ENCODE data around the gene CEP89. TPM values are rescaled to one million over a fixed set of nuclear protein-coding genes. Genes with fewer than 3 reads are reported as not detected.
"Not testable (repeated sequence)": the region's sequence is repeated elsewhere in the genome, so short reads cannot be mapped to it uniquely, and the experiment has no call there.

Gene CEP89
- polyA plus RNA-seq, 1 donor: 14.4 TPM

DNA sequence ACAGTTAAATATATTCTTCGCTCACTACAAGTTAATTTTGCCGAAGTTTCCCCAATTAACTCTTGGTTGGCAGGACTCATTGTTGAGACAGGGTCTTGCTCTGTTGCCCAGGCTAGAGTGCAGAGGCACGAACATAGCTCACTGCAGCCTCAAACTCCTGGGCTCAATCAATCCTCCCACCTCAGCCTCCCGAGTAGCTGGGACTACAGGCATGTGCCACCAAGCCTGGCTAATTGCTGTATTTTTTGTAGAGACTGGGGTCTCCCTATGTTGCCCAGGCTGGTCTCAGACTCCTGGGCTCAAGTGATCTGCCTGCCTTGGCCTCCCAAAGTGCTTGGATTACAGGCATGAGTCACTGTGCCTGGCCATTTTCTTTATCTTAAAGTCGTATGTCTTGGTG lies 86.5 kb downstream of the CEP89 start:
- not testable (repeated sequence) for H3K9me3 ChIP-seq (ENCODE audit: control insufficient read depth, low read depth, low read length); H3K4me1 ChIP-seq (ENCODE audit: control insufficient read depth, insufficient read depth, low read length); H3K27me3 ChIP-seq (ENCODE audit: control insufficient read depth, insufficient read depth, low read length); H3K27ac ChIP-seq (ENCODE audit: low read length); H3K4me3 ChIP-seq (ENCODE audit: low read length); DNase-seq
- H3K36me3 ChIP-seq (ENCODE audit: control insufficient read depth, insufficient read depth, low read length): peaks cover 11% of the 10 kb centered on the region
- WGBS (ENCODE audit: insufficient coverage, low lambda C conversion rate): no CpG with 5 or more reads among the region's 5 CpGs

DNA sequence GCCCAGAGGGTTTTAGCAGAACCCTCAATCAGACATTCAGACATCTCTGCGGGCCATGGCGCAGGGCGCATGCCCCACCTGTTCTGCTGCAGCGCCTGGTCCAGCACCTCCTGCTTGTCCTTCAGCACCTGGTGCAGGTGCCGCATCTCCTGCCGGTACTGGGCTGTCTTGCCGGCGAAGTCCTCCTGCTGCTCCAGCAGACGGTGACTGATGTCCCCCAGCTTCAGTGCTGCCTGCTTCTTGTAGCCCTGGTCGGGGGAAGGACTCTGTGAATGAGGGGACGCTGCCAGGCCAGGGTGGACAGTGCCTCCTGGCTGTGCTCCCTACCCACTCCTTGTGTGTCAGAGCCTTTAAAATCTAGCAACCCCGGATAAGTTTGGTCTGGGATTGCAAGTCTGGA lies 90.0 kb downstream of the CEP89 start:
- DNase-seq: no peak
- Histone ChIP-seq H3K27me3 (ENCODE audit: control insufficient read depth, insufficient read depth, low read length) (no peaks in the 10 kb centered on the region), H3K27ac (ENCODE audit: low read length) (no peak overlapping the region), H3K9me3 (ENCODE audit: control insufficient read depth, low read depth, low read length) (no peaks in the 10 kb centered on the region), H3K36me3 (ENCODE audit: control insufficient read depth, insufficient read depth, low read length) (peaks cover 15% of the 10 kb centered on the region), H3K4me1 (ENCODE audit: control insufficient read depth, insufficient read depth, low read length) (peaks cover 15% of the 10 kb centered on the region), H3K4me3 (ENCODE audit: low read length) (no peak overlapping the region)
- 0% methylated on average over 1 of the region's 12 CpGs for WGBS (ENCODE audit: insufficient coverage, low lambda C conversion rate)

- Histone ChIP-seq H3K27ac (ENCODE audit: low read length) (peak overlapping the region; percentile 74), H3K9me3 (ENCODE audit: control insufficient read depth, low read depth, low read length) (no peaks in the 10 kb centered on the region), H3K27me3 (ENCODE audit: control insufficient read depth, insufficient read depth, low read length) (no peaks in the 10 kb centered on the region), H3K4me3 (ENCODE audit: low read length) (no peak overlapping the region), H3K36me3 (ENCODE audit: control insufficient read depth, insufficient read depth, low read length) (peaks cover 15% of the 10 kb centered on the region), H3K4me1 (ENCODE audit: control insufficient read depth, insufficient read depth, low read length) (peaks cover 15% of the 10 kb centered on the region)
- peak in 1 of 2 donors; percentile 66 for DNase-seq
- no CpG with 5 or more reads among the region's 2 CpGs for WGBS (ENCODE audit: insufficient coverage, low lambda C conversion rate)
Measured at GRCh38 chr19:32880622-32881021, 91.1 kb downstream of the CEP89 start.

- H3K9me3 ChIP-seq (ENCODE audit: control insufficient read depth, low read depth, low read length): no peaks in the 10 kb centered on the region
- WGBS (ENCODE audit: insufficient coverage, low lambda C conversion rate): no CpG with 5 or more reads among the region's 8 CpGs
- peaks cover 15% of the 10 kb centered on the region for H3K36me3 ChIP-seq (ENCODE audit: control insufficient read depth, insufficient read depth, low read length)
- H3K27me3 ChIP-seq (ENCODE audit: control insufficient read depth, insufficient read depth, low read length): no peaks in the 10 kb centered on the region
- DNase-seq: no peak
- no peak overlapping the region for H3K4me3 ChIP-seq (ENCODE audit: low read length)
- H3K4me1 ChIP-seq (ENCODE audit: control insufficient read depth, insufficient read depth, low read length): peaks cover 15% of the 10 kb centered on the region
- peak overlapping the region; percentile 74 for H3K27ac ChIP-seq (ENCODE audit: low read length)
Measured at GRCh38 chr19:32879741-32880140, 92.0 kb downstream of the CEP89 start.

GRCh38 chr19:32878988-32879387 lies 92.8 kb downstream of the CEP89 start:
- H3K9me3 ChIP-seq (ENCODE audit: control insufficient read depth, low read depth, low read length): no peaks in the 10 kb centered on the region
- no peaks in the 10 kb centered on the region for H3K27me3 ChIP-seq (ENCODE audit: control insufficient read depth, insufficient read depth, low read length)
- DNase-seq: no peak
- no peak overlapping the region for H3K4me3 ChIP-seq (ENCODE audit: low read length)
- WGBS (ENCODE audit: insufficient coverage, low lambda C conversion rate): no CpG with 5 or more reads among the region's 12 CpGs
- H3K27ac ChIP-seq (ENCODE audit: low read length): no peak overlapping the region
- peaks cover 15% of the 10 kb centered on the region for H3K36me3 ChIP-seq (ENCODE audit: control insufficient read depth, insufficient read depth, low read length)
- peaks cover 18% of the 10 kb centered on the region for H3K4me1 ChIP-seq (ENCODE audit: control insufficient read depth, insufficient read depth, low read length)

DNA sequence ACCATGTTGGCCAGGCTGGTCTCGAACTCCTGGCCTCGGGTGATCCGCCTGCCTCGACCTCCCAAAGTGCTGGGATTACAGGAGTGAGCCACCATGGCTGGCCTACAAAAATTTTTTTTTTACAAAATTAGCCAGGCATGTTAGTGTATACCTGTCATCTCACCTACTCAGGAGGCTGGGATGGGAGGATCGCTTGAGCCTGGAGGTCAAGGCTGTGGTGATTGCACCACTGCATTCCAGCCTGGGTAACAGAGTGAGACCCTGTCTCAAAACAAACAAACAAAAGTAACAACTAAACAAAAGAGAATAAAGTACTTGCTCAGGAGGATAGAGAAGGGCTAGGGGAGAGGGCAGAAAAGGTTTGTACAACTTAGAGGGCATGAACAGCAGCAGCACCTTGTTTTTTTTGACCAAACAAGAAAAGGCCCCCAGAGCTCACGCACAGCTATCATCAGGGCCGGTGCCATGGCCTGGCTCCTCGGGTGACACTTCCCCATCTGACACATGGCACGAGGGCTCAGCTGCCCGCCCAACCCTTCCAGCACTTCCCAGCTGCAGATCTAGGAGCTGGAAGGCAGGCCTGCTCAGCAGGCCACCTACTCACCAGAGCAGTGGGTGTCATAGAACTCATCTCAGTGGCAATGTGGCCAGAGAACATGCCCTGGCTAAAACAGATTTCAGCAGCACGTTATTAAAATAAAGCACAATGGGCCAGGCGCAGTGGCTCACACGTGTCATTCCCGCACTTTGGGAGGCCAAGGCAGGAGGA lies 93.6 kb downstream of the CEP89 start:
- H3K27me3 ChIP-seq (ENCODE audit: control insufficient read depth, insufficient read depth, low read length): no peaks in the 10 kb centered on the region
- H3K27ac ChIP-seq (ENCODE audit: low read length): no peak overlapping the region
- no peak for DNase-seq
- peaks cover 15% of the 10 kb centered on the region for H3K36me3 ChIP-seq (ENCODE audit: control insufficient read depth, insufficient read depth, low read length)
- peaks cover 21% of the 10 kb centered on the region for H3K4me1 ChIP-seq (ENCODE audit: control insufficient read depth, insufficient read depth, low read length)
- no peaks in the 10 kb centered on the region for H3K9me3 ChIP-seq (ENCODE audit: control insufficient read depth, low read depth, low read length)
- H3K4me3 ChIP-seq (ENCODE audit: low read length): no peak overlapping the region
- no CpG with 5 or more reads among the region's 14 CpGs for WGBS (ENCODE audit: insufficient coverage, low lambda C conversion rate)

DNA sequence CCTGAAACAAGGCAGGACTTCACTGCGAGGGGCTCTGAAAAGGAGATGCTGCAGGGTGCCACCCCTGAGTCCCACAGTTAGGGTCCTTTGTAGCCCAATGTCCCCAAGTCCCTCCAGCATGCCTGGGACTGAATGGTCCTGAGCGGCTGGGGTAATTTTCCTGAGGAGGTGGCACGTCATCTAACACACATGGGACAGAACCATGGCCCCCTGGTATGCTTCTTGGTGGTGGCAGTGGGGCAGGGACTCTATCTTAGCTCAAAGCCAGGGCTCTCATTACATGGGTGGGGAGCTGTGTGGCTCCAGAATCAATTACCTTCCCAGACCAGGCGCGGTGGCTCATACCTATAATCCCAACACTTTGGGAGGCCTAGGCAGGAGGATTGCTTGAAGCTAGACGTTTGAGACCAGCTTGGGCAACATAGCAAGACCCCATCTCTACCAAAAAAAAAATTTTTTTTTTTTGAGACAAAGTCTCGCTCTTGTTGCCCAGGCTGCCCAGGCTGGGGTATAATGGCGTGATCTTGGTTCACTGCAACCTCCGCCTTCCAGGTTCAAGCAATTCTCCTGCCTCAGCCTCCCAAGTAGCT lies 94.3 kb downstream of the CEP89 start:
- Histone ChIP-seq H3K9me3 (ENCODE audit: control insufficient read depth, low read depth, low read length) (no peaks in the 10 kb centered on the region), H3K4me3 (ENCODE audit: low read length) (no peak overlapping the region), H3K36me3 (ENCODE audit: control insufficient read depth, insufficient read depth, low read length) (peaks cover 15% of the 10 kb centered on the region), H3K27ac (ENCODE audit: low read length) (peak overlapping the region; percentile 28), H3K4me1 (ENCODE audit: control insufficient read depth, insufficient read depth, low read length) (peaks cover 28% of the 10 kb centered on the region), H3K27me3 (ENCODE audit: control insufficient read depth, insufficient read depth, low read length) (no peaks in the 10 kb centered on the region)
- DNase-seq: no peak
- WGBS (ENCODE audit: insufficient coverage, low lambda C conversion rate): no CpG with 5 or more reads among the region's 9 CpGs

DNA sequence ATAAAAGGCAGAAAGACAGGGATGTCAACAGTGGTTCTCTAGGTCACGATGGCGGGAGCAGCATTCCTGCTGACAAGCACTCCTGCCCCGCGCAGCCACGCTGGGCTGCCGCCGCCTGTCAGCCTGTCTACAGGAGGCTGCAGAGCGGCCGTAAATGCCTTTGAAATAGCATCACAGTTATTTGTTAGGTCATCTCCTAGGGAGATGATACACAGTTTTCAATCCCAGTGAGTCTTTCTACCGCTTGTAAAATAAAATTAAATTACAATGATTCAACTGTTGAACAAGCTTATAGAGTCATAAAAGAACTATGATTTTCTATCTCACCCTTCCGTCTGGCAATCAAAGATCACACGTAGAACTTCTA lies 94.9 kb downstream of the CEP89 start:
- Histone ChIP-seq H3K27me3 (ENCODE audit: control insufficient read depth, insufficient read depth, low read length) (no peaks in the 10 kb centered on the region), H3K9me3 (ENCODE audit: control insufficient read depth, low read depth, low read length) (no peaks in the 10 kb centered on the region), H3K36me3 (ENCODE audit: control insufficient read depth, insufficient read depth, low read length) (peaks cover 15% of the 10 kb centered on the region), H3K4me3 (ENCODE audit: low read length) (no peak overlapping the region), H3K27ac (ENCODE audit: low read length) (peak overlapping the region; percentile 39), H3K4me1 (ENCODE audit: control insufficient read depth, insufficient read depth, low read length) (peaks cover 30% of the 10 kb centered on the region)
- peak; percentile 50 to 58 for DNase-seq
- 60% methylated on average over 1 of the region's 12 CpGs for WGBS (ENCODE audit: insufficient coverage, low lambda C conversion rate)

DNA sequence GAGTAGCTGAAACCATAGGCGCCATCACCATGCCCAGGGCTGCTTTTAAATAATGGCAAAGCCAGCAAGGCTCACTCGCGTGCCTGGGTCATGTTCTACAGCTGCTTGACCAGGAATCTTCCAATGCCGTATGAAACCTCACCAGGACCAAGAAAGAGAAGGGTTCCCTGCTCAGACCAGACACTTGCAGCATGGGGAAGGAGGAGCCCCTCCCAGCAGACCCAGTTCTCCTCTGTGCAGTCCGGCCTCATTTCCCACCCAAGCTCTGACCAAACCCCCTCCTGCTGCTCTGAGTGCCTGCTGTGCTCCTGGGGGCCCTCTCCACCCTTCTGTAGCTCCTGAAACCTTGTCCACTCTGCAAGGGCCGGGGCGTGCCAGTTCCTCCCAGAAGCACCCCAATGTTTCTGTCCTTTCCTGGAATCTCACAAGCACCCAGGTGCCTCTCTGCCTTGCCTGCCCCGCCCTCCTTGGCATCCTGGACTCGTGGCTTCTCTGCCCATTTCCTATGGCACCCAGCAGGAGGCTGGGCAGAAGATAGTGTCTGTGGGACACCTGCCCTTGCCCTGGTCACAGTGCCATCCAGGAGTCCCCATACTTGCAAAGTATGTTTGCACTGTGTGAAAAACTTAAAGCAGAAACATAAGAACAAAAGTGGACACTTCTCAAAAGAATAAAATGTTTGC lies 95.4 kb downstream of the CEP89 start:
- DNase-seq: no peak
- Histone ChIP-seq H3K9me3 (ENCODE audit: control insufficient read depth, low read depth, low read length) (no peaks in the 10 kb centered on the region), H3K4me1 (ENCODE audit: control insufficient read depth, insufficient read depth, low read length) (peaks cover 30% of the 10 kb centered on the region), H3K27me3 (ENCODE audit: control insufficient read depth, insufficient read depth, low read length) (no peaks in the 10 kb centered on the region), H3K36me3 (ENCODE audit: control insufficient read depth, insufficient read depth, low read length) (peaks cover 15% of the 10 kb centered on the region), H3K27ac (ENCODE audit: low read length) (peak overlapping the region; percentile 39), H3K4me3 (ENCODE audit: low read length) (no peak overlapping the region)
- no CpG with 5 or more reads among the region's 9 CpGs for WGBS (ENCODE audit: insufficient coverage, low lambda C conversion rate)

DNA sequence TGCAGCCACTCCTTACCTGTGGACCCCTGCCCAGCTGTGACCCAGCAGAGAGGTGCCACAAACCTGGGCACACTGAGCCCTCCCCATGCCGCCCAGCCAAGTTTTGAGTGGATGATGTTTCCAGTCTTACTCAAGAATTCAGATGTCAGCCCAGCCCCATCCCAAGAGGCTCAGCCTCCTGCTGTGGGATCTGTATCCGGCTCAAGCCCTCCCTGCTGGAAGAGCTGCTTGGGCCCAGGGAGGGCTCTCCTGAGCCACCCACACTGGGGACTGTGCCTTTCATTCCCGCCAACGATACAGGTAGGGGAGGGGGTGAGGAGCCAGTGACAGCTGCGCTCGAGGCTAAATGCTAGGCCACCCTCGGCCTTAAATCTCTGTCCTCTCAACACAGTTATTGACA lies 96.3 kb downstream of the CEP89 start:
- no peaks in the 10 kb centered on the region for H3K27me3 ChIP-seq (ENCODE audit: control insufficient read depth, insufficient read depth, low read length)
- peaks cover 34% of the 10 kb centered on the region for H3K4me1 ChIP-seq (ENCODE audit: control insufficient read depth, insufficient read depth, low read length)
- no peak for DNase-seq
- H3K9me3 ChIP-seq (ENCODE audit: control insufficient read depth, low read depth, low read length): no peaks in the 10 kb centered on the region
- no peak overlapping the region for H3K27ac ChIP-seq (ENCODE audit: low read length)
- WGBS (ENCODE audit: insufficient coverage, low lambda C conversion rate): no CpG with 5 or more reads among the region's 7 CpGs
- no peak overlapping the region for H3K4me3 ChIP-seq (ENCODE audit: low read length)
- peaks cover 15% of the 10 kb centered on the region for H3K36me3 ChIP-seq (ENCODE audit: control insufficient read depth, insufficient read depth, low read length)

Data from large intestine (tissue), 3 donors.